A673 (cell line): Measurements from ENCODE around the gene LMNB1. TPM values are rescaled to one million over a fixed set of nuclear protein-coding genes. Genes with fewer than 3 reads are reported as not detected.

Source experiments
- BruUV-seq: library from RNA; stranded (reverse); fragments of 400-500 nt; replicated peaks from 2 replicates; lab custom pipeline; 2021; lab: Mats Ljungman, UMichigan
- CTCF ChIA-PET: fragments of 300-600 bp; sonication (Branson Sonifier 250); formaldehyde crosslinking; loops from one replicate; lab custom pipeline; 2022; ENCODE audit warnings: antibody characterized with exemption; lab: Charles Lee
- POLR2A ChIA-PET: fragments of 300-600 bp; sonication (Branson Sonifier 250); formaldehyde crosslinking; loops from one replicate; lab custom pipeline; 2022; ENCODE audit warnings: antibody characterized with exemption; ENCODE audit not compliant: low non-redundant PET; lab: Charles Lee
- DNase-seq: peaks from one replicate; pipeline ENCODE4 v3.0.0-alpha.2; 2015; ENCODE audit warnings: low spot score
- H3K27ac ChIP-seq: fragments of 200-600 bp; sonication (generic); 2 replicates; pipeline ENCODE4 v1.5.1; 2016; ENCODE audit warnings: mixed run types, low read depth, mild to moderate bottlenecking, mixed read lengths, antibody characterized with exemption, low read length; ENCODE audit not compliant: poor library complexity, severe bottlenecking
- H3K27me3 ChIP-seq: fragments of 200-600 bp; sonication (generic); replicated peaks from 2 replicates; pipeline ENCODE4 v1.6.1; 2017; ENCODE audit warnings: mixed run types, low read depth, mild to moderate bottlenecking, mixed read lengths, antibody characterized with exemption, low read length; ENCODE audit not compliant: insufficient read depth, poor library complexity
- H3K36me3 ChIP-seq: fragments of 200-600 bp; sonication (generic); 2 replicates; pipeline ENCODE4 v1.6.1; 2016; ENCODE audit warnings: mixed run types, mild to moderate bottlenecking, mixed read lengths, antibody characterized with exemption, low read length; ENCODE audit not compliant: insufficient read depth, poor library complexity, severe bottlenecking
- H3K4me1 ChIP-seq: fragments of 200-600 bp; sonication (generic); 2 replicates; pipeline ENCODE4 v1.6.1; 2017; ENCODE audit warnings: mixed run types, mild to moderate bottlenecking, mixed read lengths, antibody characterized with exemption, low read length; ENCODE audit not compliant: insufficient read depth, poor library complexity, severe bottlenecking
- H3K4me3 ChIP-seq: fragments of 200-600 bp; sonication (generic); 2 replicates; pipeline ENCODE4 v1.5.1; 2016; ENCODE audit warnings: low read depth, mixed run types, mild to moderate bottlenecking, mixed read lengths, low read length; ENCODE audit not compliant: poor library complexity, severe bottlenecking
- H3K9me3 ChIP-seq: fragments of 200-600 bp; sonication (generic); 2 replicates; pipeline ENCODE4 v1.6.1; 2016; ENCODE audit warnings: mixed run types, low read depth, mild to moderate bottlenecking, mixed read lengths, antibody characterized with exemption, low read length; ENCODE audit not compliant: poor library complexity, severe bottlenecking
- EZH2 ChIP-seq: fragments of 200-600 bp; sonication (generic); IDR thresholded peaks from 2 replicates; pipeline ENCODE4 v1.6.1; 2017; ENCODE audit warnings: borderline replicate concordance, low read depth, mild to moderate bottlenecking, mixed read lengths, antibody characterized with exemption, low read length; ENCODE audit not compliant: poor library complexity, severe bottlenecking
- intact Hi-C: fragments of 100-400 bp; cut with micrococcal nuclease; formaldehyde crosslinking; loops from one replicate; pipeline ENCODE4 v1.10.0; 2022; ENCODE audit not compliant: unreplicated experiment
- total RNA-seq: library from RNA; stranded (reverse); gene quantifications from 2 replicates; pipeline ENCODE4 v1.2.3, GENCODE V29; 2021
- TF ChIP-seq, protein P1 (sequence below): fragments of 300-800, 200-600 bp; sonication (generic); conservative IDR thresholded peaks from 2 replicates; pipeline ENCODE4 v1.5.1; 2017; ENCODE audit warnings: low read depth, mild to moderate bottlenecking, antibody characterized with exemption, low read length, moderate library complexity, mixed read lengths

Gene LMNB1
- total RNA-seq, 1 experiment from 2014 or later, result 267 TPM

GRCh38 chr5:126846344-126846743 is 69.4 kb downstream of the LMNB1 start:
- DNase-seq, result no peak

DNA sequence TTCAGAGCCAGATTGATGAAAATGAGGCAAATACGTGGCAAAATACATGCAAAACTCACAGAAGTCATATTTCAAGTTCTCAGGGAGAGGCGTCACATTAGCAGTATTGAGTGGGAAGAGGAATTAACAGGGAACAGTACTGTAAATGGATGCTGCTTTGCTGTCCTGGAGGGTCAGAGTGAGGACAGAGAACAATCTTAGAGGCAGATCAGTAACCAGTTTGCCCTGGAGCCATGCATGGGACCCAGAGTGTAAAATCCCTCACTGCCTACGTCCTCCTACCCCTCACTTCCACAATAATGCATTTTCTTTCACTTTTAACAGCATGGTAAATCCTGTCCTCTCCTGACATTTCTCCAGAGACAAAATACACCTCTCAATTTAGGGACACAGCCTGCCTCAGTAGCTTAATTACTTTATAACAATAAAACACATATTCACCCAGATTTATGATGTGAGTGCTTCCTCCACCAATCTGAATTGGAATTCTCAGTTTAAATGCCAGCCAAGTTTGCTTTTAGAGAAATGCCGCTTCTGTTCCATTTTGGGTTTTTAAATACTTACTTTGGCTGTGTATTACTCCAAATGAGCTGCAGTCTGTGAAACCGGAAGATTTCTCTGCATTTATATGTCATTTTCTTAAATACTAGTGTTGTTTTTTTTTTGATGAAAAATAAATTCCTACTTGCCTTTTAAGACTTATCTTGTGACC is 70.0 kb downstream of the LMNB1 start:
- Histone ChIP-seq H3K27me3 (no peaks in the 10 kb centered on the region), H3K4me3 (no peak overlapping the region), H3K4me1 (no peaks in the 10 kb centered on the region), H3K9me3 (no peaks in the 10 kb centered on the region), H3K36me3 (no peaks in the 10 kb centered on the region), H3K27ac (no peak overlapping the region)
- DNase-seq, result no peak
- POLR2A ChIA-PET, result no interaction called here
- BruUV-seq, result no TSS peak
- CTCF ChIA-PET, result no interaction called here
- TF ChIP-seq EZH2, result no peak
- TF ChIP-seq, protein P1, sequence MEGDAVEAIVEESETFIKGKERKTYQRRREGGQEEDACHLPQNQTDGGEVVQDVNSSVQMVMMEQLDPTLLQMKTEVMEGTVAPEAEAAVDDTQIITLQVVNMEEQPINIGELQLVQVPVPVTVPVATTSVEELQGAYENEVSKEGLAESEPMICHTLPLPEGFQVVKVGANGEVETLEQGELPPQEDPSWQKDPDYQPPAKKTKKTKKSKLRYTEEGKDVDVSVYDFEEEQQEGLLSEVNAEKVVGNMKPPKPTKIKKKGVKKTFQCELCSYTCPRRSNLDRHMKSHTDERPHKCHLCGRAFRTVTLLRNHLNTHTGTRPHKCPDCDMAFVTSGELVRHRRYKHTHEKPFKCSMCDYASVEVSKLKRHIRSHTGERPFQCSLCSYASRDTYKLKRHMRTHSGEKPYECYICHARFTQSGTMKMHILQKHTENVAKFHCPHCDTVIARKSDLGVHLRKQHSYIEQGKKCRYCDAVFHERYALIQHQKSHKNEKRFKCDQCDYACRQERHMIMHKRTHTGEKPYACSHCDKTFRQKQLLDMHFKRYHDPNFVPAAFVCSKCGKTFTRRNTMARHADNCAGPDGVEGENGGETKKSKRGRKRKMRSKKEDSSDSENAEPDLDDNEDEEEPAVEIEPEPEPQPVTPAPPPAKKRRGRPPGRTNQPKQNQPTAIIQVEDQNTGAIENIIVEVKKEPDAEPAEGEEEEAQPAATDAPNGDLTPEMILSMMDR, result no peak
- intact Hi-C loops, result no loop called here

More at GRCh38 chr5:126846344-126846743, 69.4 kb downstream of the LMNB1 start:
- no TSS peak for BruUV-seq
- Histone ChIP-seq H3K27ac (no peak overlapping the region), H3K4me3 (no peak overlapping the region), H3K27me3 (no peaks in the 10 kb centered on the region), H3K36me3 (no peaks in the 10 kb centered on the region), H3K9me3 (no peaks in the 10 kb centered on the region), H3K4me1 (no peaks in the 10 kb centered on the region)
- intact Hi-C loops, result no loop called here
- ChIA-PET POLR2A (no interaction called here), CTCF (no interaction called here)
- no peak for TF ChIP-seq EZH2
- TF ChIP-seq, protein P1, result peak; percentile 23; the same call in 1 of the 2 replicates

DNA sequence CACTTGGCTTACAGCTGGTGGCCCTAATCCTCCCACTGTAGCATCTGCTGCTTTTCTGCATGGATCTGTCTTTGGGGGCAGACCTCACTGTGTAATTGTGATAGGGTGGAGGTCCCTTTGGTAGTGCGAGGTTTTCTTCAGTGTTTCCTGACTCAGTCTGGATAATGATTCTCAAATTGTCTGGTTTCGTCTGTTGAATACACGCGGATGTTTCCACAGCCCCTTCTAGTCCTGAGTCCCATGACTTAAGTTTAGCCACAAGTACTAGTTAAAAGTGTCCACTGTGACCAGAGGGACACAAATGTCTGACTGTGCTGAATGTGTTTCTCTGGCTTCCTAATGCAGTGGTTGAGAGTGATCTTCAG is 70.5 kb downstream of the LMNB1 start:
- intact Hi-C loops, result no loop called here
- Histone ChIP-seq H3K27me3 (no peaks in the 10 kb centered on the region), H3K4me3 (no peak overlapping the region), H3K27ac (no peak overlapping the region), H3K36me3 (no peaks in the 10 kb centered on the region), H3K9me3 (no peaks in the 10 kb centered on the region), H3K4me1 (no peaks in the 10 kb centered on the region)
- no TSS peak for BruUV-seq
- ChIA-PET CTCF (no interaction called here), POLR2A (no interaction called here)
- no peak for DNase-seq
- TF ChIP-seq, protein P1, result no peak
- no peak for TF ChIP-seq EZH2
